Transverse colon (tissue), 4 donors: ENCODE measurements around the gene CGB3.

Source experiments
- CTCF ChIP-seq, 5 experiments: fragments of 200-600 bp in 3 of 5; fragments of 450-650 bp in 2 of 5; sonication (generic) in 3 of 5; IDR thresholded peaks; 1 replicate in 2 of 5; 2 replicates in 3 of 5; pipeline ENCODE4 v1.5.1; 2016 to 2017; ENCODE audit warnings: antibody characterized with exemption in 5 of 5, inconsistent platforms in 3 of 5, mild to moderate bottlenecking in 2 of 5, moderate library complexity in 1 of 5
- POLR2AphosphoS5 ChIP-seq, 3 donors: sonication (generic); formaldehyde crosslinking; IDR thresholded peaks; one replicate each; pipeline ENCODE4 v1.6.1; 2016; ENCODE audit warnings: antibody characterized with exemption in 3 of 3

- no peak for TF ChIP-seq POLR2AphosphoS5 (IDR thresholded peaks at IDR 0.05)
- TF ChIP-seq CTCF (IDR thresholded peaks at IDR 0.05): no peak
These were observed 7.9 kb downstream of the CGB3 start for GRCh38 chr19:49016067-49016839.
